Endothelial cell (in vitro differentiated cells): ENCODE measurements around the gene FBXL12. TPM values are rescaled to one million over a fixed set of nuclear protein-coding genes. Genes with fewer than 3 reads are reported as not detected.

ENCODE experiments used
- DNase-seq: peaks from one replicate; pipeline ENCODE4 v3.0.0; 2021; ENCODE audit warnings: low spot score
- H3K27ac Mint-ChIP-seq: one replicate; pipeline ENCODE4 v1.8.0; 2021; ENCODE audit warnings: mixed read lengths, inconsistent platforms; ENCODE audit not compliant: unreplicated experiment
- H3K27me3 Mint-ChIP-seq: one replicate; pipeline ENCODE4 v1.8.0; 2021; ENCODE audit warnings: mild to moderate bottlenecking, moderate library complexity, mixed read lengths, inconsistent platforms; ENCODE audit not compliant: unreplicated experiment
- H3K36me3 Mint-ChIP-seq: one replicate; pipeline ENCODE4 v1.8.0; 2021; ENCODE audit warnings: mild to moderate bottlenecking, low read depth, mixed read lengths, inconsistent platforms; ENCODE audit not compliant: unreplicated experiment
- H3K4me1 Mint-ChIP-seq: one replicate; pipeline ENCODE4 v1.8.0; 2021; ENCODE audit warnings: mild to moderate bottlenecking, mixed read lengths, inconsistent platforms; ENCODE audit not compliant: unreplicated experiment
- H3K4me3 Mint-ChIP-seq: one replicate; pipeline ENCODE4 v1.8.0; 2021; ENCODE audit warnings: mild to moderate bottlenecking, mixed read lengths, inconsistent platforms; ENCODE audit not compliant: unreplicated experiment
- H3K9me3 Mint-ChIP-seq: one replicate; pipeline ENCODE4 v1.8.0; 2021; ENCODE audit warnings: mixed read lengths, inconsistent platforms; ENCODE audit not compliant: unreplicated experiment
- CTCF ChIP-seq: fragments of 200-600 bp; sonication (generic); IDR thresholded peaks from one replicate; pipeline ENCODE4 v1.5.0; 2021; ENCODE audit warnings: antibody characterized with exemption; ENCODE audit not compliant: unreplicated experiment
- long read RNA-seq: library from polyadenylated mRNA; unstranded; transcript quantifications from one replicate; pipeline ENCODE4 v2.0.0, GENCODE V29; 2020; ENCODE audit not compliant: unreplicated experiment
- total RNA-seq: library from RNA; stranded (reverse); fragmentation: NEBNext Ultra II Directional; extraction: Animal tissue kit (Norgen Biotek cat#: 25700); gene quantifications from one replicate; pipeline ENCODE4 v1.2.1, GENCODE V29; 2021; ENCODE audit not compliant: unreplicated experiment

The FBXL12 gene
- 45.9 TPM for total RNA-seq
- long read RNA-seq, transcript FBXL12-206 (3 exons, 1,843 nt) = minor isoform, 6 of 39 reads
- long read RNA-seq, transcript FBXL12-201 (3 exons, 1,852 nt) = major isoform, 21 of 39 reads
- long read RNA-seq, partial matches to known transcripts = 0 of 39 reads
- long read RNA-seq, other reads (novel, unspliced or antisense) = 3 of 39 reads

DNA sequence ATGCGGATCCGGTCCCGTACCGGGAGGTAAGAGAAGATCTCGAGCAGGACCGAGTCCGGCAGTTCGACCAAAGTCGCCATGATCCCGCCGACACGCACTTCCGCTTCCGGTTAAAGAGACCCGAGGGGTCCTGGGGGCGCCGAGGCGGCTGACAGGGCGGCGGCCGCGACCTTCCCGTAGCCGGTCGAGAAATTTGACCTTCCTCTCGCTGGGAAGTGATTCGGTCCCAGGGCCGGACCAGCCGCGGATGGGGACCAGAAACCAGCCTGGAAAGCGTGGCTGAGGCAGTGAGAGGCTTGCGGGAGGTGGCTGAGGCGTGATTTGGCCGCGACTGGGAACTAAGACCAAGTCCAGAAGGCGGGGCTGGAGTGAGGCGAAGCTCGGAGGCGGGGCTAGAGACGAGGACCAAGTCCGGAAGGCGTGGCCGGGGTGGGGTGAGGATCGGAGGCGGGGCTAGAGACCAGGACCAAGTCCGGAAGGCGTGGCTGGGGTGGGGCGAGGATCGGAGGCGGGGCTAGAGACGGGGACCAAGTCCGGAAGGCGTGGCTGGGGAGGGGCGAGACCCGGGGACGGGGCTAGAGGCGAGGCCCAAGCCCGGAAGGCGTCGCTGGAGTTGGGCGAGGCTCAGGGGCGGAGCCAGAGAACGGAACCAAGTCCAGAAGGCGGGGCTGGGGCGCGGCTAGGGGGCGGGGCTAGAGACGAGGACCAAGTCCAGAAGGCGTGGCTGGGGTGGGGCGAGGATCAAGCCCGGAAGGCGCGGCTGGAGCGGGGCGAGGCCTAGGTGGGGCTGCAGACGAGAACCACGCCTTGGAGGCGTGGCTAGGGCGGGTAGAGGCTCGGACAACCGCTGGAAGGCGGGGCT, at the start of gene FBXL12:
Gene FBXL12 (minus strand): TSS at position 346 of the 862 bp plus-strand sequence. CDS start 266 bp downstream, at position 80.
- TF ChIP-seq CTCF = no peak
- Mint-ChIP-seq H3K4me3 (peak within 1 kb of the TSS; percentile 93), H3K4me1 (peaks cover 11% of the 10 kb centered on the region), H3K27me3 (peaks cover 10% of the 10 kb centered on the region), H3K27ac (peak within 1 kb of the TSS; percentile 88), H3K36me3 (peaks cover 32% of the 10 kb centered on the region), H3K9me3 (peaks cover 4% of the 10 kb centered on the region)
- DNase-seq = peak; percentile 100

GRCh38 chr19:9865732-9866501, 47.0 kb upstream of the FBXL12 start:
- H3K36me3 Mint-ChIP-seq = no peaks in the 10 kb centered on the region
- H3K27ac Mint-ChIP-seq = no peak overlapping the region
- no peaks in the 10 kb centered on the region for H3K9me3 Mint-ChIP-seq
- no peak for DNase-seq
- TF ChIP-seq CTCF = no peak
- no peak overlapping the region for H3K4me3 Mint-ChIP-seq
- no peaks in the 10 kb centered on the region for H3K27me3 Mint-ChIP-seq
- peaks cover 7% of the 10 kb centered on the region for H3K4me1 Mint-ChIP-seq

DNA sequence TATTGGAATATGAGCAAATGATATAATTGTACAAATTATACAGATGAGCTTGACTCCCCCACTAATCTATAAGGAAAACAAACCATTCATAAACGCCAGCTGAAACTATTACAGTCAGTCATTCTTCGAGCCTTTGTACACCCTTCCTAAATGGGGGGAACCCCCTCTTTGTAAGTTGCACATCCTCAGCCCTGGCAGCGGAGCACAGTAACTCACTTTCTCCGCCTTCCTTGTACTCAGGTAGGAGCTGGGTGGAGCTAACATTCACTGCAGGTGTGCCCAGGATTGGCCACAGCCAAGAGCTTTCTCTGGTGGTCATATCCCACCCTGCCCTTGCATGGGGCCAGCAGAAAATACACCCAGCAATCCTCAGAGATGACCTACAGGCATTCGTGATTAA, 44.9 kb upstream of the FBXL12 start:
- peaks cover 1% of the 10 kb centered on the region for H3K27me3 Mint-ChIP-seq
- no peaks in the 10 kb centered on the region for H3K9me3 Mint-ChIP-seq
- TF ChIP-seq CTCF = no peak
- H3K36me3 Mint-ChIP-seq = peaks cover 4% of the 10 kb centered on the region
- H3K27ac Mint-ChIP-seq = peak overlapping the region; percentile 13
- H3K4me1 Mint-ChIP-seq = peaks cover 11% of the 10 kb centered on the region
- DNase-seq = no peak
- H3K4me3 Mint-ChIP-seq = no peak overlapping the region

- Mint-ChIP-seq H3K9me3 (no peaks in the 10 kb centered on the region), H3K4me3 (no peak overlapping the region), H3K27ac (no peak overlapping the region), H3K36me3 (peaks cover 4% of the 10 kb centered on the region), H3K4me1 (peaks cover 19% of the 10 kb centered on the region), H3K27me3 (peaks cover 4% of the 10 kb centered on the region)
- TF ChIP-seq CTCF = no peak
- no peak for DNase-seq
These were observed 44.1 kb upstream of the FBXL12 start for GRCh38 chr19:9862938-9863337.
